ENCODE measurements around the gene CDK19.

CDK19 gene

DNA sequence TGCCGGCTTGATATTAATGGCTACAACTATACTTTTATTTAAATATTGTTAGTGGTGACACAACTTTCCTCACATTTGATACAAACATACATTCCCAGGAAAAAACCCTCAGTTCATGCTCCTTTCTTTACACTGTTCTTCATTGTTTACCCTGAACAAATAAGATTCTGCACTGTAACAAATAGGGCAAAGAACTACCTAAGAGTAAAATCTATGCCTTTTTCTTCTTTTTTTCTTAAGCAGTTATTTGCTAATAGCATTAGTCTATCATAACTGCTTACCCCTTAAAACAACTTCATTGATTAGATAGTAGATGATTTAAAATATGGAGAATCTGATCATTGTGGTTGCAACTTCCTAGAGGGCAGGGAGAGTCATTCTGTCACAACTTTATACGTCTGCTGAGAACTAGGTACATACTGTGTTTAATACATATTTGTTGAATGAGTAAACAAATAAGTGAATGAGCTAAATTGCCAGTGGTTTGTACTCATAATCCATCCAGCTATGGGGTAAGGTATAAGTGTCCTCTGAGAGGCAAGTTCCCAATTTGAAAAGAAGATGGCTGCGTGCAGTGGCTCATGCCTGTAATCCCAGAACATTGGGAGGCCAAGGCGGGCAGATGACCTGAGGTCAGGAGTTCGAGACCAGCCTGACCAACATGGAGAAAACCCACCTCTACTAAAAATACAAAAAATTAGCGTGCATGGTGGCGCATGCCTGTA is 161.0 kb downstream of the CDK19 start:
- DNase-seq = no peak

DNA sequence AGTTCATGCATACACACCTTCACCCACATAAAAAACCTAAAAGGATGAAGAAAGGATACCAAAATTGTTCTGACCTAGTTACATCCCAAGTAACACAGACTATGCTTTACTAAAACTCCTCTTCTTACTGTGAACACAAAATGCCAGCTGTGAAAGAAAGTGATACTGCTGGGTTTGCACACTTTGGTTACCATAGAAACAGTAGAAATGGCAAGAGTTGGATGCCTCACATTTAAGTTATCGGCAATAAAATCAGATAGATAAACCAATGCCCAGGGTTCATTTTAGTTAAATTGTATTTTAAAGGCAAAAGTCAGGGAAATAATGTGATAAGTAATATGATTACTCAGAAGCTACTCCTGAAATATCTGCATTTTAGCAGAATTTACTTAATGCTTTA is 161.9 kb downstream of the CDK19 start:
- no peak for DNase-seq

DNA sequence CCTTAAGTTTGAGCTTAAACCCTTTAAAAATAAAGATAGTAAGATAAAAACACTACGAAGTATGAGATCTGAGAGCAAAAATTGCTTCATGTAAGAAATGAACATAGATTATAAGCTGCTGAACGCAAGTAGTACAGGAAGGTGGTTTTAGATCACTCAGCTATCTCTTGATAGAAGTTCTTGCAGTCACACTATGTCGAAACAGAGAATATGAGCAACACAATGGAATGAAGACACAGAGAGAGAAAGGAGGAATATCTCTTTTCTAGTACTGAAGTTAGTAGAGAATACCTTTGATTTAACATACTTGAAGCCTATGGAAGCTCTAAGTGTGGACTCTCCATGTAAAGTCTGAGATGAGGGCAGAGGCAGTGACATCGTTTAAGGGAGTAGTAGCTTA is 162.7 kb downstream of the CDK19 start:
- no peak for DNase-seq

DNA sequence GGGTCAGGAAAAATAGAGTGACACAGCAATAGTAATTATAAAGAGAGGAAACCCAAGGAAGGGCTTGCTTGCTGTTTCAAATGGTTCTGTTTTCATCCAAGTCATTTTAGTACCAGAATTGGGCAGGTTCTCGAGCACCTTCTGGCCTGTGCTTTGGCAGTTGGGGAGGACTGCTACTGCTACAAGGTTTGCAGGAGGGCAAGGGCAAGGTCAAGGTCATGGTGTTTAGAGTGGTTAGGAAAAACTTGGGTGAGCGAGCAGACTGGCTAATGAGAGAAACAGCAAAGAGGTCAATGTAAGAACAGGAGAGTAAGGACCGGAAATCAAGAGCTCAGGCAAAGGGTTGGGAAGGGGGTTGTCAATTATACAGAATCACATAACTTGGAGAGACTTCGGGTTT is 164.5 kb downstream of the CDK19 start:
- DNase-seq = no peak

DNA sequence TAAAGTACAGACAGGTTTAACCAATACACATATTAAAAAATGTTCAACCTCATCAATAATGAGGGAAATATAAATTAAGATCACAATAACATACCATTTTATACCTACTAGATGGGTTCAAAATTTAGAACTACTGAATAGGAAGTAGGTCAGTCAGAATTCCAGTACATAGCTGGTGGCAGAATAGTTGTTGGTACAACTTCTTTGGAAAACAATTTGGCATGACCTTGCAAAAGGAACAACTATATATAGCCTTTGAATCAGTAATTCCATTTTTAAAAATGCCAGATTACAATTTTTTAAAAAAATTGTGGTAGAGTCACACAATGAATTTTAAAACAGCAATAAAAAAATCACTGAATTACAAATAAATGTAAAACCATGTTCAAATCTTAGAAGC is 165.6 kb downstream of the CDK19 start:
- no peak for DNase-seq

DNA sequence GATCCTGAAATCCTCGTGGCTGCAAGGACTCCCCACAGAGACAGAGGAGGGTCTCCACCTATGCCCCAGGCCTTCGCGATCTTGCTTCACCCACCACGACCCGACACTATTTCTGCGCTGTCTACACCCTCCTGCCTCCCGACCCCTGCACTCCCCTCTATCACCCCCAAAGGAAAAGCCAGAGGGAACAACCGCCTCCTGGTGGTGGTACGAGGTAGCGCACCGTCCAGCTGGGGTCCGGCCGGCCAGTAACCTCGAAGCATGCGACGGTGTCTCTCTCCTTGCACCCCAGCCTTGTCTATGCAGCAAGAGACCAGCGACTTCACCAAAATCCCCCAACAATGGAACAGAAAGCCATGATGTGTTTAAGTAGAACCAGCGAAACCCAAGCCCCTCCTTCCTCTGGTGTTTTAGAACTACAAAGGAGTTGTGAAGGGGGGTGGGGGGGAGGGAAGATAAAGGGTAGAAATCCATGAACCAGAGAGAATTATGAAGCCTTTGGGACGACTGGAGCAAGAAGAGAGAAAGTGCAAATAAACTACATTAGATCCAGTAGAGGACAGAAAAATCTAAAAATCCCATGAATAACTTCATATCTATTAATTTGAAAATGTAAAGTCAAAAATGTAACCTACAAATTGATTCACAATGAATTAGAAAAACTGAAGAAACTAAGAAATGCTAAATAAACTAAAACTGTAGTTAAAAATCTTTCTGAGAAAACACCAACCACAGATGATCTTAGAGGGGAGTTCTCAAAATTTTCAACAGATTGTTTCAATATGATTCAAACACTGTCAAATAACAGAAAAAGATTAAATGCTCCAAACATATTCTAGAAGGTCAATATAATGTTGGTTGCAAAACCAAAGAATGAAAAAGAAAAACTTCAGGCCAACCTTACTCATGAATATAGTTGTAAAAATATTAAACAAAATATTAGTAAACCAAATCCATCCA is 168.0 kb downstream of the CDK19 start:
- no peak for DNase-seq

DNA sequence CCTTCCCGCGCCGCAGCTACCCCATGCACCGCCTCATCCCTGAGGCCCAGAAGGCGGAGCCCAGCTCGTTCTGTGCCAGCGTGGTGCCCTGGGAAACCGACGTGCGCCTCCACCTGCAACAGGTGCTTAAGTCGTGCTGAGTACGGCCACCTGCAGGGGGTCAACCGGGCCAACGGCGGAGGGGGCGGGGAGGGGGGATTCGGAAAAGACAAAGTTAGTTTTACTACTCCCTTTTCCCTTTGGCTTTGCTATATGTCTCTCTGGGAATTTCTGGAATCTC is 168.9 kb downstream of the CDK19 start:
- DNase-seq = no peak

DNA sequence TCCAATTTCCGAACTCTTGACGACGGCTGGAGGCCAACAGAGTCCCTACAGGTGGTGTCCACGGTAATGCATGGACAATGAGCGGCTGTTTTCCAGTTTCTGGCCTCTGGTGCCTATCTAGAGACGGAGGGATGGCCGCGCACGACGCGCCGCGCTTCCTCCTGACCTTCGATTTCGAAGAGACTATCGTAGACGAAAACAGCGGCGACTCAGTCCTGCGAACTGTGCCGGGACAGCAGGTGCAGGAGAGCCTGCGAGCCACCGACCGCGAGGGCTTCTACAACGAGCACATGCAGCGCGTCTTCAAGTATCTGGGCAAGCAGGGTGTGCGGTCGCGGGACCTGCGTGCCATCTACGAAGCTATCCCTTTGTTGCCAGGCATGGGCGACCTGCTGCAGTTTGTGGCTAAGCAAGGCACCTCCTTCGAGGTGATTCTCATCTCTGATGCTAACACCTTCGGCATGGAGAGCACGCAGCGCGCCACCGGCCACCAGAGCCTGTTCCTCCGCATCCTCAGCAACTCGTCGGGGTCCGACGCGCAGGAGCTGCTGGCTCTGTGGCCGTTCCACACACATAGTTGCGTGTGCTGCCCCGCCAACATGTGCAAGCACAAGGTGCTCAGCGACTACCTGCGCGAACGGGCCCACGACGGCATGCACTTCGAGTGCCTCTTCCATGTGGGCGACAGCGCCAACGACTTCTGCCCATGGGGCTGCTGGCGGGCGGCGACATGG is 169.4 kb downstream of the CDK19 start:
- no peak for DNase-seq

DNA sequence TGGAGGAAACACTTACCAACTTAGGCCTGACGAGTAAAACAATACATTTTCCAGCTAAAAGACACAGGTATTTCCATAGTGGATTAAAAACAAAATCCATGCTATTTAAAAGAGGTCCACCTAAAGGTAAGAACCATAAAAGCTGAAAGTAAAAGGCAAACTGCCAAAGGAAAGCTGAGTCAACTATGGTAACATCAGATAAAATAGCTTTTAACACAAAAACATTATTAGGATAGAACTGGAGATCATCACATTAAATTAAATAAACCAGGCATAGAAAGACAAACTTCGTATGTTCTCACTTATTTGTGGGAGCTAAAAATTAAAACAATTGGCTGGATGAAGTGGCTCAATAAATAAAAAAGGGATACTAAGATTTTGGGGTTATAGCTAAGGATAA is 172.1 kb downstream of the CDK19 start:
- DNase-seq = no peak

DNA sequence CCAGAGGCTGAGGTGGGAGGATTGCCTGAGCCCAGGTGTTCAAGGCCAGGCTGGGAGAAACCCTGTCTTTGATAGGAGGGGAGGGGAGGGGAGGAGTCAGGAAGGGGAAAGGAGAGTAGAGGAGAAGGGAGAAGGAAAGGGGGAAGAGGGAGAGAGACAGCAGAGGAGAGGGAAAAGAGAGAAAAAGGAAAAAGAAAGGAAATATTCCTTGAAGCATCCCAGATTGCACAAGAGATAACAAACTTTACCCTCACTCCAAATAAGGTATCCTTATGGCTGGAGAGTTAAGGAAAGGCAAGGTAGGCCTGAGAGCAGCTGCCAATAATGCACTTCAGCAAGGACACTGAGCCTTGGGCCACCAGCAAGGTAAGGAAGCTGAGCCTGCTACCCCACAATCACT is 172.6 kb downstream of the CDK19 start:
- DNase-seq = no peak

DNA sequence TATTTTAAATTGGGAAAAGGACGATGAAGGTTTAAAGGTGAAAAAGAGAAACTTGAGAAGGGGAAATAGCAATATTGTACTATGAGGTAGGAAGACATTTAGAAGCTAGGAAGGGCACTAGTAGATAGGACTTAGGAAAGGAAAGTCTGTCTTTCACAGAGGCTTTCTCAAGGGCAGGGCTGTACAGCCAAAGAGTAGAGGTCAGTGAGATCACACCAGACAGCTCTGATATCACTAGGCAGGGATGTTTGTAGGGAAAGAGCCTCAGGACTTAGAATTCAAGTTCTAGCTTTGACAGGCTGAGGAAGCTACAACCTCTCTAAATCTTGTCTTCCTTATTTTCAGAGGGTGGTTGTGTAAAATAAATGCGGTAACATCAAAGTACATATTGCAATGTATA is 178.5 kb downstream of the CDK19 start:
- no peak for DNase-seq

DNA sequence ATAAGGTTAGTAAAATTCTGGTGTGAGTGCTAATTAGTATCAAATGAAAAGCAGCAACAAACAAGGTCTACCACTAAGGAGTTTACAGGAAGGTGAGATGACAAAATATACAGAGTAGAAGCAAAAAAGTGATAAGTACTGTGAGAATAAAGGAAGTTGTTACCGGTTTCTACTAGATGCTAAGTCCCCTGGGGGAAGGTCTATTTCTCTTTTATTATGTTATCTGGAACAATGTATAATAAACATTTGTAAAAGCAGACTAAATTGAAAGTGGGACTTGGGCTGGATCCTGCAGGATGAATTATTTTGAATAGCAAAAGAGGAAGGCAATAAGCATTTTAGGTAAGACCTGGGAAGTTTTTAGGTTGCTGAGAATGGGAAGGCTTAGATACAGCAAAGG is 180.2 kb downstream of the CDK19 start:
- DNase-seq = no peak

DNA sequence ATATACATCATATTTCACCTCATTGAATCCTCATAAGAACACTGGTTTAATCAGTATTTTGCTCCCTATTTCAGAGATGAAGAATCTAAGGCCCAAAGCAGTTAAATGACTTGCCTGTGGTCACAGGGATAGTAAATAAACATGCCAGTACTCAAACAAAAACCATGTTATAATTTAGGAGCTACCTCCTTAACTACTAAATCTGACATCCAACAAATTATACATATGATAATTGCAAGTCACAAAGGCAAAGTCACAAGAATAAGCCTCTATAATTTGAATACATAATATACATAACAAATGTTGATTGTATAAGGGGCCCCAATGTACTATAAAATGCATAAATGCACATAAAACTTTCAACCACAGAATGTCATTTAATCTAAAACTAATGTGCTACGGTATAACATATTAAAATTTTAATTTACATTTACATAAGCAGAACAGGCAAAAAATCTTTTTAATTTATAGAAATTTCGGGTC is 181.5 kb downstream of the CDK19 start:
- no peak for DNase-seq

DNA sequence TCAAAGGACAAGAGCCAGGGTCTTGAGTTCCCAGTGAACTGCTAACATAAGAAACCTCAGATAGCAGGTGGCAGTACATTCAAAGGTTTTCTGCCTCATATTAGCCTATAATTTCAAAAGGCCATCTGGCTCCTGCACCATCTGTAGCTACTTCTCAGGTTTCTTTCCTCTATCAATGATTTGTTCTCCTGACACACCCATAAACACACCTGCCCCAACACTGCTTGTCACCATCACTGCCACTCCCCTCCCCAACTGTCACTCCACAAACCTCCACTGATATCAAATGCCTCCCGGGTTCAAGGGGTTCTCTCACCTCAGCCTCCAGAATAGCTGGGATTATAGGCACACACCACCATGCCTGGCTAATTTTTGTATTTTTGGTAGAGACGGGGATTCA is 186.1 kb downstream of the CDK19 start:
- no peak for DNase-seq

DNA sequence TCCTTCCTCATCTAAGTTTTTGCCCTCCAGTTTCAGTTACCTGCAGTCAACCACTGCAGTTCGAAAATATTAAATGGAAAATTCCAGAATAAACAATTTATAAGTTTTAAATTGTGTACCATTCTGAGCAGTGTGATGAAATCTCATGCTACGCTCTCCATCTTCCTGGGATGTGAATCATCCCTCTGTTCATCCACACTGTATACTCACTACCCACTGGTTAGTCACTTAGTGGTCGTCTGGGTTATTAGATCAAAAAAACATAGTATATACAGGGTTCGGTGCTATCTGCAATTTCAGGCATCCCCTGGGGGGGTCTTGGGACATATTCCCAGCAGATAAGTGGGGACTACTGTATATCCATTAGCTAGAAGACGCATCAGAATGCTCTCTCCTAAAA is 186.9 kb downstream of the CDK19 start:
- DNase-seq = no peak

DNA sequence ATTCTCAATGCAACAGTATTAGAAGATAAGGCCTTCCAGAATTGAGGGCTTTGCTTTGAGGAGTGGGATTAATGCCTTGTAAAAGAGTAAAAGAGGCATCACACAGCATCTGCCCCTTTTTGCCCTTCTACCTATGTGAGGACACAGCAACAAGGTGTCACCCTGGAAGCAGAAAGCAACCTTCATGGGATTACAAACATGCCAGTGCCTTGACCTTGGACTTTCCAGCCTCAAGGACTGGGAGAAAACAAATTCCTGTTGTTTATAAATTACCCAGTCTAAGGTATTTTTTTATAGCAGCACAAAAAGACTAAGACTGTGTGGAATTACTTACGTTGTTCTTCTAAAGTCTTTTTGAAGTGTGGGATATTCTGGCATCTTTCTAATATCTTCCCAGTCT is 188.8 kb downstream of the CDK19 start:
- no peak for DNase-seq

DNA sequence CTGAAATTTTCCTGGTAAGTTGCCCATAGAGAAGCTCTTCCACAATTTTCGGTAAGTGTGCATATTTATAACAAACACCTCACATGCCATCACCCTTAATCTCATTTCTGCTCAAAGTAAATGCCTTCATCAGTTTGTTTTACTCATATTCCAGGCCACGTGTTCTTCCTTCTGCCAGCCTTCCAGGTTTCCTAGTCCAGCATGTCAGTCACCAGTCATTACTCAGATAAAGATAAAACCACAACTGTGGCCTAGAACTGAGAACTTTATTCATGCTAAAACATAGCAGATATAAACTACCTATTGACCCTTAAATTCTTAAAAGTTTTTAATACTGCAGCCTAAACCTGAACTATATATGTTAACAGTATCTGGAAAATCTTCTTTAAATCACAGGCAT is 189.4 kb downstream of the CDK19 start:
- no peak for DNase-seq

DNA sequence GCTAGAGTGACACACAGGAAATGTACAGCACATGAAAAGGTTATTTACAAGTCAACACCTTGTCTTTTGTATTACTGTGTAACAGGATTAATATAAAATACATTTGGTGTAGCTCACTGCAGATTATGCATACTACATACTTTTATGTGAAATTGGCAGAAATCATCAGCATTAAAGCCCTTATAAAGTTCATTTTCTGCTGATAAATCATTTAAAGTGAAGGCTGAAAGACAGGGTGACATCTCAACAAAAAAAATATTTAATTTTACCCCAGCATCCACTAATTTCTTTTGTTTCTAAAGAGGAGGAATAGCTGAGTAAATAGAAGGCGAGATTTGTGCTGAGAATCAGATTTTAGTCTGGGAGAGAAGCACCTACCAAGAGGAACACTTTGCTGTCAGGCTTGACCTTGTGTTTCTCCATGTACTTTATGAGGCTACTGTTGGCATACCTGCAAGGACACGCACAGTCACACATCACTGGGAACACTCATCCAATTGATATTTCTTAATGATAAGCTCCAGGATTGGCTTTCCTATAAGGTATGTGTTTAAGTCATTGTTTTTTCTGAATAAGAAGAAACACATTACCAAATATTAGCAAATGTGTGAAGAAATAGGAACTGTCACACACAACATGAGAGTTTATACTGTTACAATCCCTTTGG is 192.2 kb downstream of the CDK19 start:
- DNase-seq = no peak

DNA sequence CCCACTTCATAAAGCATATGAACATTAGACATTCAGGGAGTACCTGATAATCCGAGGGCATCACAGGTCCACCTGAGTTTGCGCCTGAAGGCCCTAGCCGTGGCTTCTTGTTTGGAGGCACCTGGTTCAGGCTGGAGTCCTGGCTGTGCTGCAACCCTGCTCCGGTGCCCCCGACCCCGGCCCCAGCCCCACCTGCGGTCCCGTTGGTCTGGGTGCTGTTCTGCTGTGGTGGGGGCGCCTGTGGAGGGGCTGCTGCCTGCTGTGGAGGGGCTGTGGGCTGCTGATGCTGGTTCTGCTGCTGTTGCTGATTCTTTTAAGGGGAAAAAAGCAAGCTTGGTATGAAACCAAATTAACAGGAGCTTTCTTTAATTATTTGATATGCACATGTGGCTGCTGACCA is 194.2 kb downstream of the CDK19 start:
- DNase-seq = no peak

DNA sequence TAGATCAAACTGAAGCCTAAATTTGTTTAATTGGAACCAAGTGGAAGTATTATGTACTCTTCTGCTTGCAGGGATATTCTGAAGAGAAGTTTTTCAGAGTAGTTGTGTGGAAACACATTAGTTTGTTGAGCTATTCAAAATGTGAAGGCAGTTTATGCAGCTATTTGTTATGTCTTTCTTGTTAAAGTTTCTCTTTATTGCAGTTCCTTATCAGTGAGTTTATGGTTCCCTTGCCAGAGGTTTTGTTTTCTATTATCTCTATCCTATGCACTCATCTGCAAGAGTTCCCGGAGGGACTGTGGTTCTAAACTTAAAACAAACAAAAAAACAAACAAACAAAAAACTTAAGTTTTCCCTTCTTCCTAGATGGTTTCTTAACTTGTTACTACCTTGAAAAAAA is 195.2 kb downstream of the CDK19 start:
- DNase-seq = no peak

DNA sequence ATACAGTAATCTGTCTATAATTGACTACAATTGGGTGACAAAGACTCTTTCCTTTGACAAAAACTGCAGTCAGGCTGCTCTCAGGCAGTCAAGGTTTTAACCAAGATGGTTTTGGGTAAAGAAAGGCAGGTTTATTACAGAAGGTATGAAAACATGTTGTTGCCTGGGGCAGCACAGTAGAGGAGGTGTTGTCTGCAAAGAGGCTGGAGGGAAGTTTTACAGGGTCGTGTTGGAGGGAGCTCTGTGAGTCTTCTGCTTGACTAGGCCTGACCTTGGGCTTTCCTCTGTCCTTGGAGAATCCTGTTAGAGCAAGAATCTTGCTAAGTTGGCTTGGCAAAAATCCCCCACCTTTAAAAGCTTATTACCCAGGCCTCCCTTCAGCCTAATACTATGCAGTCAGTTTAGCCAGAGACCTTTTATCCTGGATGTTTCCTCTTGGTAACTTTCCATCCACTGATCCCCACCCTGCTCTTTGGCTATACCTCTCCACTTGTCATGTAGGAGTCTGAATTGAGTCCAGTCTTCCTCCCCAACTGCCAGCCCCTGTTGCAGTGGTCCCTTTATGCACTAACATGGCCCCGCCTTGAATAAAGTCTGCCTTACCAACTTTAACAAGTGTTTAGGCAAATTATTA is 195.9 kb downstream of the CDK19 start:
- no peak for DNase-seq

DNA sequence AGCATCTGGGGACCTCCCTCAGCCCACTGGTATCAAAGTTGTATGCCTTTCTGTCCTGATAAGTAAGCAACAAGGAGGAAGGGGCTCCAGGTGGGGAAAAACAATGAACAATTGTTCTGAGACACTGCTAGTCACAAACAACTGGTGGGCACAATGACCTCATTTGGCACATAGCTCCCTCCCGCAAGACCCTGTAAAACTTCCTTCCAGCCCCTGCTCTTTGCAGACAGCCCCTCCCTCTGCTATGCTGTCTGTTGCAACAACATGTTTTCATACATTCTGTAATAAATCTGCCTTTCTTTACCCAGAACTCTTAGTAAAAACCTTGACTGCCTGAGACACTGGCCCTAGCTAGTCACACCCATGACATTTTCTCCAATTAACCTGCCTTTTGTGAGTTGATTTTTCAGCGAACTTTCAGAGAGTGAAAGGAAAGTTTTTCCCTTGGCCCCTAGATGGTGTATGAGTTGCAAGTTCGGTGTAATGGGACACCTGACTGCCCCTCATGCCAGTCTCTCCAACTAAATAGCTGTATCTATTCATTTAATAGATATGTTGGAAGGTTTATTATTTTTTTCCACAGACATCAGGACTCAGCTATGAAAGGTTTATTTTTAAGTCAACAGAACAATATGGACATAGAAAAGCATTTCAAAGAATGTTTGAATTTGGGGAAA is 196.5 kb downstream of the CDK19 start:
- DNase-seq = no peak

Data from activated naive CD4-positive, alpha-beta T cell (primary cell).